T-helper 17 cell (primary cell): ENCODE results near the gene HMCN1. TPM values are rescaled to one million over a fixed set of nuclear protein-coding genes. Genes with fewer than 3 reads are reported as not detected.

Experiments
- ATAC-seq: fragments of 150-1000 bp; cut with Tn5 transposase; 2 replicates; pipeline ENCODE4 v1.10.0; 2021; ENCODE audit warnings: mild to moderate bottlenecking, moderate library complexity
- DNase-seq, 3 donors: peaks; one replicate each; pipeline versions ENCODE4 v3.0.0 to v3.0.0-alpha.2; 2020 to 2021
- H3K9me3 ChIP-seq: one replicate; pipeline ENCODE4 v1.7.0; 2013; ENCODE audit warnings: low read length, mild to moderate bottlenecking; ENCODE audit not compliant: control insufficient read depth, poor library complexity, severe bottlenecking
- H3K27ac Mint-ChIP-seq: one replicate; pipeline ENCODE4 v1.8.0; 2022; ENCODE audit warnings: mild to moderate bottlenecking, moderate library complexity, mixed read lengths
- H3K27me3 Mint-ChIP-seq: one replicate; pipeline ENCODE4 v1.8.0; 2022; ENCODE audit warnings: mixed read lengths
- H3K36me3 Mint-ChIP-seq: one replicate; pipeline ENCODE4 v1.8.0; 2022; ENCODE audit warnings: low read depth, mixed read lengths
- H3K4me1 Mint-ChIP-seq: one replicate; pipeline ENCODE4 v1.8.0; 2022; ENCODE audit warnings: mild to moderate bottlenecking, mixed read lengths
- H3K4me3 Mint-ChIP-seq: one replicate; pipeline ENCODE4 v1.8.0; 2022; ENCODE audit warnings: mild to moderate bottlenecking, moderate library complexity, mixed read lengths
- total RNA-seq, 4 donors: library from RNA in 2 of 4; stranded (reverse) in 2 of 4; gene quantifications; one replicate each; pipeline ENCODE4 v1.2.3 and lab custom pipeline; 2022 to 2026

The HMCN1 gene
- total RNA-seq, 2 donors from 2014 or later: 0.05 to 0.57 TPM

DNA sequence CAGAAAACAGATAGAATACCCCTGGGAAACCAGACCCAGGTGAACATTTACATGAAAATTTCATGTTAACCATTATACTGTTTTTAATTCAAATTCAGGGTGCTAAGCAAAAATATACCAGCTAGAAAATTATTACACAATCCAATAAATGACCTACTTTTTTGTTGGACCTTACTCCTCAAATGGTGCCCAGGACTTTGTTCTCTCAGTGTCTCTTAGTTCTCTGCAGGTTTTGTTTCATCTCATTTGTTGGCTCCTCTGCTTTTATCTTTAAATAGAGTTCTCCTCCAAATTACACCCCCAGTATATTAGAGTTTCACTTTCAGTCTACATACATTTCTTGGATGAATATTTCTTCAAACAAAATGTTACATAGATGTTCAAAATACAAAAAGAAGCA, 326.0 kb downstream of the HMCN1 start:
- Mint-ChIP-seq H3K4me1 (no peaks in the 10 kb centered on the region), H3K27me3 (peaks cover 5% of the 10 kb centered on the region), H3K36me3 (no peaks in the 10 kb centered on the region), H3K27ac (no peak overlapping the region), H3K4me3 (no peak overlapping the region)
- no peak for ATAC-seq
- no peak for DNase-seq
- H3K9me3 ChIP-seq: no peaks in the 10 kb centered on the region

- H3K4me3 Mint-ChIP-seq: no peak overlapping the region
- H3K27me3 Mint-ChIP-seq: peaks cover 5% of the 10 kb centered on the region
- ATAC-seq: no peak
Measured at GRCh38 chr1:186063091-186063657, 329.0 kb downstream of the HMCN1 start.

DNA sequence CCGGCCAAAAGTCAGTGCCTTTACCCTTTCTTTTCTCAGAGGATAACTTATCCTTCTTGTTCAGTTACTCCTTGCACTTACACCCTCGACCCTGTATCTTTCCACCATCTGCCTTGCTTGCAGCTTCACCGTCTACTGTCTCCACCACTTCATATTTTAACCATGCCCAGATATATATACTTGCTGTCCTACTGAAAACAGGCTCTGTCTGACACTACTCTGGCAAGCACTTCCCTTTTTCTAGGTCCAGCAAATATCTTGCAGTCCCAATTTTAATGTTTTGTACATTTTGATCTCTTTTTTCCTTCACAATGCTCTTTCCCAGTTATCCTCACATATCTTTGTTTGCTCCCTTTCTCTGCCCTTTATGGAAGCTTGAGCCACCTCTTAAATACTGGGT, 332.2 kb downstream of the HMCN1 start:
- Mint-ChIP-seq H3K36me3 (no peaks in the 10 kb centered on the region), H3K27ac (no peak overlapping the region), H3K27me3 (peaks cover 19% of the 10 kb centered on the region), H3K4me3 (no peak overlapping the region), H3K4me1 (no peaks in the 10 kb centered on the region)
- no peaks in the 10 kb centered on the region for H3K9me3 ChIP-seq
- ATAC-seq (no peak), DNase-seq (no peak)

More at GRCh38 chr1:186063091-186063657, 329.0 kb downstream of the HMCN1 start:
- Mint-ChIP-seq H3K36me3 (no peaks in the 10 kb centered on the region), H3K4me1 (no peaks in the 10 kb centered on the region), H3K27ac (no peak overlapping the region)
- no peaks in the 10 kb centered on the region for H3K9me3 ChIP-seq
- DNase-seq: no peak

- Mint-ChIP-seq H3K4me1 (no peaks in the 10 kb centered on the region), H3K4me3 (no peak overlapping the region), H3K36me3 (no peaks in the 10 kb centered on the region), H3K27me3 (peaks cover 11% of the 10 kb centered on the region), H3K27ac (no peak overlapping the region)
- ATAC-seq (no peak), DNase-seq (no peak)
- H3K9me3 ChIP-seq: no peaks in the 10 kb centered on the region
Measured at GRCh38 chr1:186073697-186074096, 339.5 kb downstream of the HMCN1 start.

DNA sequence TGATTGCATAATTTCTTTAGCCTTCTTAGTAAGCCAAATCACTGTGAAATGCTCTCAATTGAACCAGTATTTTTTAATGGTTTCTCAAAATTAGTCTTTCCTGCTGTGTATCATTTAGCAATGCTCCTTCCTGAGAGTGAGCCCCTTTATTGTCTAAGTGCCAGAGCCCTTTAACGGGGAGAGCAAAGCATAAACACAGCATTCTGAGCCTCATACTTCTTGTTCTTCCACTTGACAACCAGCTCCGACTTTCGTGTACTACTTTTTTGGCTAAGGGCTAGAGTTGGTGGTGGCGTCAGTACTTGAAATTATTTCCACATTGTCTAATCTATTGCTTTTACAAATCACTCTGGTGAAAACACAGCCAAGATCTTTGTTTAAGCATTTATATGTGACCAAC, 341.8 kb downstream of the HMCN1 start:
- no peak for ATAC-seq
- H3K27me3 Mint-ChIP-seq: peaks cover 5% of the 10 kb centered on the region
- no peak overlapping the region for H3K4me3 Mint-ChIP-seq
- H3K9me3 ChIP-seq: no peaks in the 10 kb centered on the region
- H3K4me1 Mint-ChIP-seq: peaks cover 2% of the 10 kb centered on the region
- H3K27ac Mint-ChIP-seq: no peak overlapping the region
- no peaks in the 10 kb centered on the region for H3K36me3 Mint-ChIP-seq
- DNase-seq: no peak

GRCh38 chr1:186078245-186078644, 344.1 kb downstream of the HMCN1 start:
- no peaks in the 10 kb centered on the region for H3K9me3 ChIP-seq
- H3K27me3 Mint-ChIP-seq: peaks cover 5% of the 10 kb centered on the region
- no peaks in the 10 kb centered on the region for H3K36me3 Mint-ChIP-seq
- ATAC-seq: no peak
- peaks cover 5% of the 10 kb centered on the region for H3K4me1 Mint-ChIP-seq
- H3K27ac Mint-ChIP-seq: no peak overlapping the region
- no peak for DNase-seq
- no peak overlapping the region for H3K4me3 Mint-ChIP-seq

GRCh38 chr1:186079084-186079684, 345.0 kb downstream of the HMCN1 start:
- H3K27ac Mint-ChIP-seq: no peak overlapping the region
- no peak for ATAC-seq

GRCh38 chr1:186082235-186082937, 348.2 kb downstream of the HMCN1 start:
- Mint-ChIP-seq H3K4me3 (no peak overlapping the region), H3K27ac (no peak overlapping the region), H3K27me3 (peaks cover 5% of the 10 kb centered on the region), H3K4me1 (peaks cover 5% of the 10 kb centered on the region), H3K36me3 (no peaks in the 10 kb centered on the region)
- ATAC-seq (peak; percentile 36), DNase-seq (peak in 1 of 3 donors; percentile 4)
- H3K9me3 ChIP-seq: no peaks in the 10 kb centered on the region

More at GRCh38 chr1:186079084-186079684, 345.0 kb downstream of the HMCN1 start:
- H3K4me3 Mint-ChIP-seq: no peak overlapping the region
- H3K4me1 Mint-ChIP-seq: peaks cover 5% of the 10 kb centered on the region
- H3K9me3 ChIP-seq: no peaks in the 10 kb centered on the region
- H3K27me3 Mint-ChIP-seq: peaks cover 5% of the 10 kb centered on the region
- no peaks in the 10 kb centered on the region for H3K36me3 Mint-ChIP-seq
- DNase-seq: no peak

DNA sequence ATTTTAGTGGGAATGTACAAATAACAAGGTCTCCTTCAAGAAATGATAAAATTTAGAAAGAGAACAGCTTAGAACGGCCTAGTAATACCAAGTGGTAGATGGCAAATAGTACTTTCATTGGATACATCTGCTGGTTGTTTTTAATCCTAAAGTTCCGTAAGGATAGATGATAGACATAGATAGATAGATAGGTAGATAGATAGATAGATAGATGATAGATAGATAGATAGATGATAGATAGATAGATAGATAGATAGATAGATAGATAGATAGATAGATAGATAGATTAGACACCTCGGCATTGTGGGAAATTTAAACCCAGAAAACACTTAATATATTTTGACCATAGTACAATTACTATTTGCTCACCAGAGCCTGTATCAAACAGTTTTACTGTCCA, 352.4 kb downstream of the HMCN1 start:
- Mint-ChIP-seq H3K27ac (no peak overlapping the region), H3K27me3 (no peaks in the 10 kb centered on the region), H3K36me3 (no peaks in the 10 kb centered on the region), H3K4me3 (no peak overlapping the region), H3K4me1 (peaks cover 3% of the 10 kb centered on the region)
- no peak for DNase-seq
- no peak for ATAC-seq
- no peaks in the 10 kb centered on the region for H3K9me3 ChIP-seq

DNA sequence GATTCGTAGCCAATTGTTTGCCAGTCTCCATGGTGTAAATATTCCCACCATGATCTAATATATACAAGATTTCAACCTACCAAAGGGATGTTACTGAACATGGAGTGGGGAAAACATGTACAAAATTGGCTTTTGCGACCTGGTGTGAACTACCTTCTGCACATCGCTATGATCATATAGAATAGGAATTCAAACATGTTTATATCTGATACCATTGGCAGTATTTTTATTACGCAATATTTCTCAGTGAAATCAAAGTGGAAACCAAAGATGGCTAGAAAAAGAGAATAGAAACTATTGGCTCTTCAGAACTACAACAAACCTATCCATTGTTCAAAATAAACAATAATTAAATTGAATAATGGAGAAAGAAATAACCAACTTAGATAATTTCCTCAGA, 355.7 kb downstream of the HMCN1 start:
- H3K9me3 ChIP-seq: no peaks in the 10 kb centered on the region
- Mint-ChIP-seq H3K27ac (no peak overlapping the region), H3K36me3 (no peaks in the 10 kb centered on the region), H3K4me3 (no peak overlapping the region), H3K4me1 (no peaks in the 10 kb centered on the region), H3K27me3 (peaks cover 10% of the 10 kb centered on the region)
- no peak for ATAC-seq
- no peak for DNase-seq

GRCh38 chr1:186091222-186091720, 357.1 kb downstream of the HMCN1 start:
- Mint-ChIP-seq H3K27ac (no peak overlapping the region), H3K27me3 (peaks cover 10% of the 10 kb centered on the region), H3K36me3 (no peaks in the 10 kb centered on the region), H3K4me1 (no peaks in the 10 kb centered on the region), H3K4me3 (no peak overlapping the region)
- H3K9me3 ChIP-seq: no peaks in the 10 kb centered on the region
- DNase-seq: no peak
- ATAC-seq: no peak

- ATAC-seq (no peak), DNase-seq (no peak)
- no peaks in the 10 kb centered on the region for H3K36me3 Mint-ChIP-seq
- peaks cover 10% of the 10 kb centered on the region for H3K27me3 Mint-ChIP-seq
- H3K4me3 Mint-ChIP-seq: no peak overlapping the region
- H3K9me3 ChIP-seq: no peaks in the 10 kb centered on the region
- H3K4me1 Mint-ChIP-seq: no peaks in the 10 kb centered on the region
- H3K27ac Mint-ChIP-seq: no peak overlapping the region
Measured at GRCh38 chr1:186093437-186093836, 359.2 kb downstream of the HMCN1 start.

- H3K9me3 ChIP-seq: no peaks in the 10 kb centered on the region
- no peak for ATAC-seq
- no peak overlapping the region for H3K27ac Mint-ChIP-seq
- H3K36me3 Mint-ChIP-seq: no peaks in the 10 kb centered on the region
- DNase-seq: no peak
- no peaks in the 10 kb centered on the region for H3K4me1 Mint-ChIP-seq
- peaks cover 10% of the 10 kb centered on the region for H3K27me3 Mint-ChIP-seq
- no peak overlapping the region for H3K4me3 Mint-ChIP-seq
Measured at GRCh38 chr1:186094172-186094571, 360.0 kb downstream of the HMCN1 start.
